ENCODE measurements around the gene PTPMT1.

GRCh38 chr11:47583844-47584243, 18.4 kb downstream of the PTPMT1 start:
- no peak for TF ChIP-seq CTCF (IDR thresholded peaks at IDR 0.05)
- TF ChIP-seq POLR2A (IDR thresholded peaks at IDR 0.05), result no peak
